Right lobe of liver (tissue), 6 donors: Measurements from ENCODE around the gene KIF15. TPM values are rescaled to one million over a fixed set of nuclear protein-coding genes. Genes with fewer than 3 reads are reported as not detected.
"Not testable (repeated sequence)": the region's sequence is repeated elsewhere in the genome, so short reads cannot be mapped to it uniquely, and the experiment has no call there.

ENCODE experiments used
- ATAC-seq, 4 donors: fragments of 200-7000 bp; cut with Tn5 transposase; one replicate each; pipeline ENCODE4 v1.9.1; 2020; ENCODE audit warnings: mild to moderate bottlenecking in 4 of 4, moderate library complexity in 4 of 4
- DNase-seq, 3 donors: peaks; one replicate each; pipeline ENCODE4 v3.0.0-alpha.2; 2020
- H3K27ac ChIP-seq, 3 donors: fragments of 200-600 bp; one replicate each; pipeline ENCODE4 v1.8.0; 2022
- H3K27me3 ChIP-seq, 2 donors: fragments of 200-600 bp; one replicate each; pipeline ENCODE4 v1.8.0; 2022
- H3K36me3 ChIP-seq, 4 donors: fragments of 200-600 bp; sonication (generic) in 1 of 4; one replicate each; pipeline versions ENCODE4 v1.5.1 to v1.8.0; 2017 to 2022; ENCODE audit warnings: control low read depth in 1 of 4
- H3K4me1 ChIP-seq, 4 donors: fragments of 200-600 bp; sonication (generic) in 1 of 4; one replicate each; pipeline versions ENCODE4 v1.5.1 to v1.8.0; 2017 to 2022; ENCODE audit warnings: control low read depth in 1 of 4
- H3K4me3 ChIP-seq, 3 donors: fragments of 200-600 bp; one replicate each; pipeline ENCODE4 v1.8.0; 2022
- H3K9me3 ChIP-seq, 4 donors: fragments of 200-600 bp; sonication (generic) in 1 of 4; one replicate each; pipeline versions ENCODE4 v1.5.1 to v1.8.0; 2017 to 2022; ENCODE audit warnings: control low read depth in 1 of 4
- CTCF ChIP-seq, 4 donors: fragments of 200-600 bp in 3 of 4; fragments of 450-650 bp in 1 of 4; IDR thresholded peaks; one replicate each; pipeline versions ENCODE4 v1.5.1 to v1.8.0; 2016 to 2022; ENCODE audit warnings: antibody characterized with exemption in 4 of 4, mild to moderate bottlenecking in 2 of 4
- POLR2A ChIP-seq: fragments of 450-650 bp; IDR thresholded peaks from one replicate; pipeline ENCODE4 v1.6.1; 2017; ENCODE audit warnings: antibody characterized with exemption, mild to moderate bottlenecking
- WGBS: methylation state at CpG from one replicate; pipeline ENCODE4 v1.1.6; 2018; ENCODE audit warnings: low coverage, low lambda C conversion rate; ENCODE audit not compliant: insufficient coverage; ENCODE audit errors: missing lambda C conversion rate; 5-methylcytosine and 5-hydroxymethylcytosine counted together
- intact Hi-C, 2 donors: fragments of 100-400 bp; cut with DNase I; formaldehyde crosslinking; loops; one replicate each; pipeline versions ENCODE4 v1.11.2 to v1.14.1; 2022
- total RNA-seq, 6 experiments: library from RNA; depleted of rRNA in 2 of 6; stranded (reverse); fragments of >200 nt in 2 of 6; fragmentation: NEBNext Ultra II Directional in 3 of 6; extraction: Animal tissue kit (Norgen Biotek cat#: 25700) in 3 of 6; gene quantifications; one replicate each; pipeline versions ENCODE4 v1.1.0 to v1.2.4, GENCODE V29; 2016 to 2023
- donor health status: DM: no; HTN: yes; CAD: no.
- donor health status: DM: no; HTN: no; CAD: no.
- donor health status: DM: no; HTN: no; CAD: no.
- donor health status: DM: no; HTN: yes; CAD: no.
- donor health status: DM: no; HTN: yes; CAD: no.

KIF15 gene
- total RNA-seq, 6 experiments from 2014 or later: 0.09 to 0.51 (median 0.22) TPM

- H3K4me1 ChIP-seq: no peaks in the 10 kb centered on the region
- no peaks in the 10 kb centered on the region for H3K36me3 ChIP-seq
- no peak for TF ChIP-seq CTCF (IDR thresholded peaks at IDR 0.05)
- TF ChIP-seq POLR2A: no peak
- no peak for DNase-seq
- H3K4me3 ChIP-seq: no peak overlapping the region
- intact Hi-C loops: no loop called here
- no peaks in the 10 kb centered on the region for H3K9me3 ChIP-seq
- no peaks in the 10 kb centered on the region for H3K27me3 ChIP-seq
- H3K27ac ChIP-seq: no peak overlapping the region
- WGBS: 95% methylated on average over 4 of the region's 4 CpGs
- ATAC-seq: no peak
Measured at GRCh38 chr3:44795197-44795596, 33.6 kb downstream of the KIF15 start.

- Histone ChIP-seq H3K36me3 (no peaks in the 10 kb centered on the region), H3K4me3 (no peak overlapping the region), H3K27me3 (no peaks in the 10 kb centered on the region), H3K27ac (no peak overlapping the region), H3K4me1 (no peaks in the 10 kb centered on the region), H3K9me3 (no peaks in the 10 kb centered on the region)
- WGBS: 44% methylated on average over 2 of the region's 2 CpGs
- no peak for DNase-seq
- ATAC-seq: no peak
- intact Hi-C loops: no loop called here
- TF ChIP-seq CTCF (IDR thresholded peaks at IDR 0.05) (no peak), POLR2A (no peak)
Measured at GRCh38 chr3:44802011-44802410, 40.4 kb downstream of the KIF15 start.

GRCh38 chr3:44803298-44803697 is 41.7 kb downstream of the KIF15 start:
- WGBS: 79% methylated on average over 2 of the region's 2 CpGs
- ATAC-seq (no peak), DNase-seq (no peak)
- TF ChIP-seq POLR2A (no peak), CTCF (IDR thresholded peaks at IDR 0.05) (no peak)
- no peak overlapping the region for H3K27ac ChIP-seq
- no peaks in the 10 kb centered on the region for H3K9me3 ChIP-seq
- no peaks in the 10 kb centered on the region for H3K36me3 ChIP-seq
- no peaks in the 10 kb centered on the region for H3K4me1 ChIP-seq
- intact Hi-C loops: no loop called here
- no peak overlapping the region for H3K4me3 ChIP-seq
- no peaks in the 10 kb centered on the region for H3K27me3 ChIP-seq

GRCh38 chr3:44805960-44806359 is 44.4 kb downstream of the KIF15 start:
- TF ChIP-seq CTCF (IDR thresholded peaks at IDR 0.05): no peak
- TF ChIP-seq POLR2A: no peak
- Histone ChIP-seq H3K4me3 (no peak overlapping the region), H3K9me3 (no peaks in the 10 kb centered on the region), H3K4me1 (no peaks in the 10 kb centered on the region), H3K27me3 (no peaks in the 10 kb centered on the region), H3K36me3 (no peaks in the 10 kb centered on the region), H3K27ac (no peak overlapping the region)
- ATAC-seq: no peak
- intact Hi-C loops: no loop called here
- no peak for DNase-seq
- WGBS: 100% methylated on average over 2 of the region's 2 CpGs

- Histone ChIP-seq H3K9me3 (no peaks in the 10 kb centered on the region), H3K27me3 (no peaks in the 10 kb centered on the region), H3K4me1 (no peaks in the 10 kb centered on the region), H3K4me3 (no peak overlapping the region), H3K27ac (no peak overlapping the region), H3K36me3 (no peaks in the 10 kb centered on the region)
- TF ChIP-seq CTCF (IDR thresholded peaks at IDR 0.05) (no peak), POLR2A (no peak)
- no peak for ATAC-seq
- DNase-seq: no peak
- intact Hi-C loops: no loop called here
- 92% methylated on average over 6 of the region's 6 CpGs for WGBS
Measured at GRCh38 chr3:44814751-44815150, 53.2 kb downstream of the KIF15 start.

- H3K27me3 ChIP-seq, H3K36me3 ChIP-seq, intact Hi-C loops, DNase-seq, H3K27ac ChIP-seq, H3K4me1 ChIP-seq, H3K9me3 ChIP-seq, H3K4me3 ChIP-seq, ATAC-seq: not testable (repeated sequence)
- WGBS: 93% methylated on average over 2 of the region's 2 CpGs
Measured at GRCh38 chr3:44816334-44816733, 54.7 kb downstream of the KIF15 start.

GRCh38 chr3:44821206-44821605 is 59.6 kb downstream of the KIF15 start:
- DNase-seq, H3K9me3 ChIP-seq, intact Hi-C loops, H3K4me3 ChIP-seq, H3K27me3 ChIP-seq, ATAC-seq, H3K36me3 ChIP-seq, H3K4me1 ChIP-seq, H3K27ac ChIP-seq: not testable (repeated sequence)
- no CpG with 5 or more reads among the region's 34 CpGs for WGBS
